ENCODE data around the gene RAB4B. TPM values are rescaled to one million over a fixed set of nuclear protein-coding genes. Genes with fewer than 3 reads are reported as not detected.
"Not testable (repeated sequence)": the region's sequence is repeated elsewhere in the genome, so short reads cannot be mapped to it uniquely, and the experiment has no call there.

RAB4B gene
- total RNA-seq, 2 donors from 2014 or later, result 20.4 to 23.3 TPM

GRCh38 chr19:40777645-40777936 is 456 bp upstream of the RAB4B start:
- ATAC-seq, result no peak
- H3K9me3 ChIP-seq, result no peaks in the 10 kb centered on the region
- TF ChIP-seq CTCF (IDR thresholded peaks at IDR 0.05) (no peak), POLR2A (IDR thresholded peaks at IDR 0.05) (no peak)
- H3K4me1 ChIP-seq, result peaks cover 16% of the 10 kb centered on the region
- 0 to 1% methylated on average over 10 of the region's 10 CpGs for WGBS, 2 donors
- peak overlapping the region; percentile 92 to 100 (median 98) for H3K27ac ChIP-seq
- H3K36me3 ChIP-seq (replicated peaks in 1 of 2; ENCODE audit: insufficient read depth in 1 of 2, low read depth in 2 of 2), result no peaks in the 10 kb centered on the region
- intact Hi-C loops (cut with DNase I), result no loop called here
- no peak for DNase-seq
- H3K4me3 ChIP-seq, result peak overlapping the region; percentile 34 to 56
- H3K27me3 ChIP-seq, result no peaks in the 10 kb centered on the region

GRCh38 chr19:40778706-40779284 is 748 bp downstream of the RAB4B start:
- Histone ChIP-seq H3K9me3 (no peaks in the 10 kb centered on the region), H3K27me3 (no peaks in the 10 kb centered on the region), H3K4me3 (peak overlapping the region; percentile 64 to 86), H3K27ac (peak overlapping the region; percentile 92 to 100 (median 98)), H3K36me3 (replicated peaks in 1 of 2; ENCODE audit: insufficient read depth in 1 of 2, low read depth in 2 of 2) (no peaks in the 10 kb centered on the region), H3K4me1 (peaks cover 16% of the 10 kb centered on the region)
- DNase-seq (no peak), ATAC-seq (no peak)
- 11 to 20% methylated on average over 7 of the region's 7 CpGs for WGBS, 2 donors
- intact Hi-C loops (cut with DNase I), result no loop called here
- TF ChIP-seq CTCF (IDR thresholded peaks at IDR 0.05), result no peak
- TF ChIP-seq POLR2A (IDR thresholded peaks at IDR 0.05), result no peak

GRCh38 chr19:40780582-40780981 is 2.5 kb downstream of the RAB4B start:
- ATAC-seq (no peak), DNase-seq (no peak)
- Histone ChIP-seq H3K36me3 (replicated peaks in 1 of 2; ENCODE audit: insufficient read depth in 1 of 2, low read depth in 2 of 2) (no peaks in the 10 kb centered on the region), H3K27me3 (no peaks in the 10 kb centered on the region), H3K9me3 (no peaks in the 10 kb centered on the region), H3K4me3 (no peak overlapping the region), H3K4me1 (peaks cover 16% of the 10 kb centered on the region), H3K27ac (no peak overlapping the region)
- intact Hi-C loops (cut with DNase I), result no loop called here
- TF ChIP-seq POLR2A (IDR thresholded peaks at IDR 0.05), result no peak
- no peak for TF ChIP-seq CTCF (IDR thresholded peaks at IDR 0.05)
- WGBS, 2 donors, result 91 to 94% methylated on average over 5 of the region's 5 CpGs

- no peak for ATAC-seq
- Histone ChIP-seq H3K36me3 (replicated peaks in 1 of 2; ENCODE audit: insufficient read depth in 1 of 2, low read depth in 2 of 2) (no peaks in the 10 kb centered on the region), H3K4me3 (no peak overlapping the region), H3K27me3 (no peaks in the 10 kb centered on the region), H3K27ac (no peak overlapping the region), H3K4me1 (peaks cover 16% of the 10 kb centered on the region), H3K9me3 (no peaks in the 10 kb centered on the region)
- no peak for DNase-seq
- intact Hi-C loops (cut with DNase I), result no loop called here
- TF ChIP-seq POLR2A (IDR thresholded peaks at IDR 0.05) (no peak), CTCF (IDR thresholded peaks at IDR 0.05) (no peak)
- 94 to 97% methylated on average over 7 of the region's 7 CpGs for WGBS, 2 donors
These were observed 3.1 kb downstream of the RAB4B start for GRCh38 chr19:40781140-40781539.

- Histone ChIP-seq H3K36me3 (replicated peaks in 1 of 2; ENCODE audit: insufficient read depth in 1 of 2, low read depth in 2 of 2) (no peaks in the 10 kb centered on the region), H3K27ac (no peak overlapping the region), H3K4me3 (no peak overlapping the region), H3K9me3 (no peaks in the 10 kb centered on the region), H3K27me3 (no peaks in the 10 kb centered on the region), H3K4me1 (peaks cover 6% of the 10 kb centered on the region)
- TF ChIP-seq POLR2A (IDR thresholded peaks at IDR 0.05), result no peak
- no peak for TF ChIP-seq CTCF (IDR thresholded peaks at IDR 0.05)
- no peak for DNase-seq
- intact Hi-C loops (cut with DNase I), result no loop called here
- WGBS, 2 donors, result 94 to 96% methylated on average over 9 to 14 of the region's 14 CpGs
- ATAC-seq, result no peak
These were observed 5.7 kb downstream of the RAB4B start for GRCh38 chr19:40783711-40784110.

- H3K27me3 ChIP-seq; H3K36me3 ChIP-seq (replicated peaks in 1 of 2; ENCODE audit: insufficient read depth in 1 of 2, low read depth in 2 of 2); ATAC-seq; H3K9me3 ChIP-seq; DNase-seq; H3K4me3 ChIP-seq; H3K27ac ChIP-seq; intact Hi-C loops (cut with DNase I); H3K4me1 ChIP-seq: not testable (repeated sequence)
- 95 to 100% methylated on average over 2 of the region's 2 CpGs for WGBS, 2 donors
These were observed 6.1 kb downstream of the RAB4B start for GRCh38 chr19:40784146-40784545.

Data from body of pancreas (tissue), 4 donors.